BJ (cell line): ENCODE data around the gene NAGLU. TPM values are rescaled to one million over a fixed set of nuclear protein-coding genes. Genes with fewer than 3 reads are reported as not detected.
"Not testable (repeated sequence)": the region's sequence is repeated elsewhere in the genome, so short reads cannot be mapped to it uniquely, and the experiment has no call there.

ENCODE experiments used
- CTCF ChIA-PET: fragments of 350-600 bp; formaldehyde crosslinking; extraction: SDS; loops from one replicate; lab custom pipeline; 2021; ENCODE audit warnings: antibody characterized with exemption, inconsistent platforms; lab: Yijun Ruan, JAX
- POLR2A ChIA-PET: fragments of 300-600 bp; sonication (Branson Sonifier 250); formaldehyde crosslinking; extraction: SDS; loops from one replicate; lab custom pipeline; 2021; ENCODE audit warnings: antibody characterized with exemption; lab: Charles Lee
- DNase-seq: peaks from one replicate; pipeline ENCODE4 v3.0.0-alpha.2; 2011; ENCODE audit warnings: low read depth
- H3K27me3 ChIP-seq: 2 replicates; pipeline ENCODE4 v1.6.0; 2011; ENCODE audit warnings: low read length; ENCODE audit not compliant: control insufficient read depth, insufficient read depth
- H3K36me3 ChIP-seq: 2 replicates; pipeline ENCODE4 v1.5.1; 2011; ENCODE audit warnings: low read length; ENCODE audit not compliant: control insufficient read depth, insufficient read depth
- H3K4me3 ChIP-seq: 2 replicates; pipeline ENCODE4 v1.5.1; 2011; ENCODE audit warnings: low read depth, mild to moderate bottlenecking, control low read depth, low read length
- CTCF ChIP-seq: IDR thresholded peaks from 2 replicates; pipeline ENCODE4 v1.5.1; 2011; ENCODE audit warnings: low read depth, mild to moderate bottlenecking, control low read depth, inconsistent platforms, low read length, moderate library complexity; ENCODE audit not compliant: insufficient read depth
- polyA plus RNA-seq: library from polyadenylated mRNA; depleted of rRNA; stranded (reverse); fragments of >200 nt; gene quantifications from 2 replicates; pipeline ENCODE4 v1.2.3, GENCODE V29; 2011

The NAGLU gene
- polyA plus RNA-seq, 1 experiment = 45.3 TPM

GRCh38 chr17:42541041-42541833 lies 5.2 kb downstream of the NAGLU start:
- TF ChIP-seq CTCF = no peak
- CTCF ChIA-PET = interaction anchor here (0.6 to 1.2 kb wide), 5 partner anchors 9 to 64 kb away, joined by 3 to 5 read pairs (median 3); no protein-coding TSS in a partner anchor
- Histone ChIP-seq H3K36me3 (peaks cover 22% of the 10 kb centered on the region), H3K27me3 (no peaks in the 10 kb centered on the region), H3K4me3 (no peak overlapping the region)
- no peak for DNase-seq
- POLR2A ChIA-PET = no interaction called here

GRCh38 chr17:42543190-42544079 lies 7.4 kb downstream of the NAGLU start:
- CTCF ChIA-PET = no interaction called here
- no peak for DNase-seq
- H3K4me3 ChIP-seq = no peak overlapping the region

GRCh38 chr17:42544874-42545283 lies 8.8 kb downstream of the NAGLU start:
- H3K4me3 ChIP-seq = no peak overlapping the region
- CTCF ChIA-PET = no interaction called here
- H3K27me3 ChIP-seq = no peaks in the 10 kb centered on the region
- POLR2A ChIA-PET = no interaction called here
- DNase-seq = no peak
- TF ChIP-seq CTCF = no peak
- peaks cover 15% of the 10 kb centered on the region for H3K36me3 ChIP-seq

More at GRCh38 chr17:42543190-42544079, 7.4 kb downstream of the NAGLU start:
- no peaks in the 10 kb centered on the region for H3K27me3 ChIP-seq
- TF ChIP-seq CTCF = no peak
- POLR2A ChIA-PET = interaction anchor here (0.6 kb wide), 1 partner anchor 349 kb away, joined by 3 read pairs; the partner anchor contains the start of gene GHDC
- peaks cover 22% of the 10 kb centered on the region for H3K36me3 ChIP-seq

- CTCF ChIA-PET = interaction anchor here (0.6 kb wide), 1 partner anchor 224 kb away, joined by 4 read pairs; no protein-coding TSS in a partner anchor
- DNase-seq, H3K27me3 ChIP-seq, POLR2A ChIA-PET, H3K4me3 ChIP-seq: not testable (repeated sequence)
- peaks cover 15% of the 10 kb centered on the region for H3K36me3 ChIP-seq
Measured at GRCh38 chr17:42545755-42546505, 9.9 kb downstream of the NAGLU start.

- Histone ChIP-seq H3K27me3 (no peaks in the 10 kb centered on the region), H3K4me3 (no peak overlapping the region), H3K36me3 (peaks cover 9% of the 10 kb centered on the region)
- POLR2A ChIA-PET = no interaction called here
- no peak for DNase-seq
- TF ChIP-seq CTCF = no peak
- CTCF ChIA-PET = no interaction called here
Measured at GRCh38 chr17:42547001-42547461, 11.0 kb downstream of the NAGLU start.
